ENCODE measurements around the gene SLC17A3.

The SLC17A3 gene

DNA sequence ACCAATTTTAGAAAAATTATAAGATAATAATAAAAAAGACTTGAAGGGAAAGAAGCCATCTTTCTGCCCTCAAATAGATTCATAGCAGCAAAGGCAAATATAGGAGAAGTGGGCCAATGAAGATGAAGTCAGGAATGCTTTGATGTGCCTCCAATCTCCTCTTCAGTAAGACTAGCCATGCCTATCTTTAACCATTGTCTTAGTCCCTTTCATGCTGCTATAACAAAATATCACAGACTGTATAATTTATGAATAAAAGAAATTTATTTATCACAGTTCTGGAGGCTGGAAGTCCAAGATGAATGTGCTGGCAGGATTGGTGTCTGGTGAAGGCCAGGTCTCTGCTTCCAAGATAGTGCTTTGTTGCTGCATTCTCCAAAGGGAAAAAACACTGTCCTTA, 18.8 kb upstream of the SLC17A3 start:
- TF ChIP-seq, protein P1, sequence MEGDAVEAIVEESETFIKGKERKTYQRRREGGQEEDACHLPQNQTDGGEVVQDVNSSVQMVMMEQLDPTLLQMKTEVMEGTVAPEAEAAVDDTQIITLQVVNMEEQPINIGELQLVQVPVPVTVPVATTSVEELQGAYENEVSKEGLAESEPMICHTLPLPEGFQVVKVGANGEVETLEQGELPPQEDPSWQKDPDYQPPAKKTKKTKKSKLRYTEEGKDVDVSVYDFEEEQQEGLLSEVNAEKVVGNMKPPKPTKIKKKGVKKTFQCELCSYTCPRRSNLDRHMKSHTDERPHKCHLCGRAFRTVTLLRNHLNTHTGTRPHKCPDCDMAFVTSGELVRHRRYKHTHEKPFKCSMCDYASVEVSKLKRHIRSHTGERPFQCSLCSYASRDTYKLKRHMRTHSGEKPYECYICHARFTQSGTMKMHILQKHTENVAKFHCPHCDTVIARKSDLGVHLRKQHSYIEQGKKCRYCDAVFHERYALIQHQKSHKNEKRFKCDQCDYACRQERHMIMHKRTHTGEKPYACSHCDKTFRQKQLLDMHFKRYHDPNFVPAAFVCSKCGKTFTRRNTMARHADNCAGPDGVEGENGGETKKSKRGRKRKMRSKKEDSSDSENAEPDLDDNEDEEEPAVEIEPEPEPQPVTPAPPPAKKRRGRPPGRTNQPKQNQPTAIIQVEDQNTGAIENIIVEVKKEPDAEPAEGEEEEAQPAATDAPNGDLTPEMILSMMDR (IDR thresholded peaks at IDR 0.05; ENCODE audit: low read depth, low read length, missing control alignments), result no peak
- no peak overlapping the region for H3K4me3 ChIP-seq (replicated peaks; ENCODE audit: low read depth, low read length)

GRCh38 chr6:25889877-25890853, 16.1 kb upstream of the SLC17A3 start:
- DNase-seq (ENCODE audit: extremely low read depth, low read depth), result peak; percentile 19
- TF ChIP-seq, protein P1 (IDR thresholded peaks at IDR 0.05; ENCODE audit: low read depth, low read length, missing control alignments), result peak; percentile 39
- H3K4me3 ChIP-seq (replicated peaks; ENCODE audit: low read depth, low read length), result no peak overlapping the region

More for the DNA sequence above, 18.8 kb upstream of the SLC17A3 start:
- no peak for DNase-seq (ENCODE audit: extremely low read depth, low read depth)

DNA sequence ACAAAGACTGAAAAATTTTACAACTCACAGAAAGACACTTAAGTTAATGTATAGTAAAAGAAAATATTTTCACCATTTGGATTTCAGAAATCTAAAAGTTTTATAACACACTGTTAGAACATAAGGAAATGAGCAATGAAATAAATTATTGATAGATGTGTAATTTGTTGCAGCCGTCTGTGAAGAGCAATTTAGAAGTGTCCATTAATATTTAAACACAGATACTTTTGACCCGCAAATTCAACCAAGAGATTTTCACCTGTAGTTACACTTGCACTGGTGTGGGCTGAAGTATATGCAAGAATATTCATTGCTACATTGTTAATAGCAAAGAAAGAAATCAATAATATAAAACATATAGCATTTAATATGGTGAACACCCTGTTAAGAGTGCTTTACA, 14.6 kb upstream of the SLC17A3 start:
- no peak for DNase-seq (ENCODE audit: extremely low read depth, low read depth)
- H3K4me3 ChIP-seq (replicated peaks; ENCODE audit: low read depth, low read length), result no peak overlapping the region
- TF ChIP-seq, protein P1 (IDR thresholded peaks at IDR 0.05; ENCODE audit: low read depth, low read length, missing control alignments), result no peak

- DNase-seq (ENCODE audit: extremely low read depth, low read depth), result no peak
- H3K4me3 ChIP-seq (replicated peaks; ENCODE audit: low read depth, low read length), result no peak overlapping the region
- TF ChIP-seq, protein P1 (IDR thresholded peaks at IDR 0.05; ENCODE audit: low read depth, low read length, missing control alignments), result no peak
Measured at GRCh38 chr6:25886066-25886465, 12.0 kb upstream of the SLC17A3 start.

- H3K4me3 ChIP-seq (replicated peaks; ENCODE audit: low read depth, low read length), result no peak overlapping the region
- TF ChIP-seq, protein P1 (IDR thresholded peaks at IDR 0.05; ENCODE audit: low read depth, low read length, missing control alignments), result no peak
- no peak for DNase-seq (ENCODE audit: extremely low read depth, low read depth)
Measured at GRCh38 chr6:25883991-25884390, 9.9 kb upstream of the SLC17A3 start.

- no peak for DNase-seq (ENCODE audit: extremely low read depth, low read depth)
- TF ChIP-seq, protein P1 (IDR thresholded peaks at IDR 0.05; ENCODE audit: low read depth, low read length, missing control alignments), result no peak
Measured at GRCh38 chr6:25883536-25883935, 9.5 kb upstream of the SLC17A3 start.

More at GRCh38 chr6:25883536-25883935, 9.5 kb upstream of the SLC17A3 start:
- H3K4me3 ChIP-seq (replicated peaks; ENCODE audit: low read depth, low read length), result no peak overlapping the region
